GM18951 (cell line): ENCODE results near the gene JOSD1.

Experiments
- POLR2A ChIP-seq: IDR thresholded peaks from 4 replicates; pipeline ENCODE4 v1.6.1; 2011; ENCODE audit warnings: mild to moderate bottlenecking; ENCODE audit not compliant: insufficient read length, insufficient read depth; ENCODE audit errors: extremely low read depth
- in situ Hi-C: fragments of 300-500 bp; cut with MboI; formaldehyde crosslinking; loops from one replicate; pipeline ENCODE4 v1.12.0; 2022; ENCODE audit warnings: low sequenced_read_pairs, mixed read lengths, inconsistent platforms; ENCODE audit not compliant: unreplicated experiment

JOSD1 gene

GRCh38 chr22:38700270-38700788 lies 414 bp downstream of the JOSD1 start:
- TF ChIP-seq POLR2A: no peak
- in situ Hi-C loops: no loop called here

GRCh38 chr22:38699784-38700183 lies 959 bp downstream of the JOSD1 start:
- TF ChIP-seq POLR2A: no peak
- in situ Hi-C loops: no loop called here

- in situ Hi-C loops: no loop called here
- no peak for TF ChIP-seq POLR2A
Measured at GRCh38 chr22:38699143-38699542, 1.6 kb downstream of the JOSD1 start.

GRCh38 chr22:38698407-38699094 lies 2.2 kb downstream of the JOSD1 start:
- in situ Hi-C loops: no loop called here
- no peak for TF ChIP-seq POLR2A

- in situ Hi-C loops: no loop called here
Measured at GRCh38 chr22:38697425-38698089, 3.2 kb downstream of the JOSD1 start.

GRCh38 chr22:38696606-38697424 lies 3.9 kb downstream of the JOSD1 start:
- TF ChIP-seq POLR2A: no peak
- in situ Hi-C loops: no loop called here

More at GRCh38 chr22:38697425-38698089, 3.2 kb downstream of the JOSD1 start:
- no peak for TF ChIP-seq POLR2A

- no peak for TF ChIP-seq POLR2A
- in situ Hi-C loops: no loop called here
Measured at GRCh38 chr22:38694940-38695339, 5.8 kb downstream of the JOSD1 start.

GRCh38 chr22:38694049-38694448 lies 6.7 kb downstream of the JOSD1 start:
- no peak for TF ChIP-seq POLR2A
- in situ Hi-C loops: no loop called here

GRCh38 chr22:38689651-38690050 lies 11.1 kb downstream of the JOSD1 start:
- in situ Hi-C loops: no loop called here
- no peak for TF ChIP-seq POLR2A

GRCh38 chr22:38685761-38686160 lies 15.0 kb downstream of the JOSD1 start:
- no peak for TF ChIP-seq POLR2A
- in situ Hi-C loops: no loop called here

- TF ChIP-seq POLR2A: no peak
- in situ Hi-C loops: no loop called here
Measured at GRCh38 chr22:38684895-38685294, 15.8 kb downstream of the JOSD1 start.

GRCh38 chr22:38681582-38682335 lies 19.0 kb downstream of the JOSD1 start, which contains the start of gene TOMM22:
TSS of gene TOMM22 (plus strand) at chr22:38681957. CDS start at chr22:38681979, 22 bp downstream.
- peak; percentile 90 for TF ChIP-seq POLR2A
- in situ Hi-C loops: no loop called here

GRCh38 chr22:38675833-38676232 lies 24.9 kb downstream of the JOSD1 start:
- in situ Hi-C loops: no loop called here
- no peak for TF ChIP-seq POLR2A

- in situ Hi-C loops: no loop called here
- TF ChIP-seq POLR2A: no peak
Measured at GRCh38 chr22:38674888-38675287, 25.9 kb downstream of the JOSD1 start.
